GM19397 (cell line): ENCODE results near the gene NUDT4.
"Not testable (repeated sequence)": the region's sequence is repeated elsewhere in the genome, so short reads cannot be mapped to it uniquely, and the experiment has no call there.

Source experiments
- ATAC-seq: cut with Tn5 transposase; IDR thresholded peaks from one replicate; pipeline ENCODE4 v1.9.1; 2021; ENCODE audit warnings: mild to moderate bottlenecking, moderate library complexity; ENCODE audit not compliant: unreplicated experiment

The NUDT4 gene

GRCh38 chr12:93425736-93426411 lies 48.1 kb downstream of the NUDT4 start:
- ATAC-seq: no peak

- ATAC-seq: no peak
These were observed 48.7 kb downstream of the NUDT4 start for GRCh38 chr12:93426412-93426805.

DNA sequence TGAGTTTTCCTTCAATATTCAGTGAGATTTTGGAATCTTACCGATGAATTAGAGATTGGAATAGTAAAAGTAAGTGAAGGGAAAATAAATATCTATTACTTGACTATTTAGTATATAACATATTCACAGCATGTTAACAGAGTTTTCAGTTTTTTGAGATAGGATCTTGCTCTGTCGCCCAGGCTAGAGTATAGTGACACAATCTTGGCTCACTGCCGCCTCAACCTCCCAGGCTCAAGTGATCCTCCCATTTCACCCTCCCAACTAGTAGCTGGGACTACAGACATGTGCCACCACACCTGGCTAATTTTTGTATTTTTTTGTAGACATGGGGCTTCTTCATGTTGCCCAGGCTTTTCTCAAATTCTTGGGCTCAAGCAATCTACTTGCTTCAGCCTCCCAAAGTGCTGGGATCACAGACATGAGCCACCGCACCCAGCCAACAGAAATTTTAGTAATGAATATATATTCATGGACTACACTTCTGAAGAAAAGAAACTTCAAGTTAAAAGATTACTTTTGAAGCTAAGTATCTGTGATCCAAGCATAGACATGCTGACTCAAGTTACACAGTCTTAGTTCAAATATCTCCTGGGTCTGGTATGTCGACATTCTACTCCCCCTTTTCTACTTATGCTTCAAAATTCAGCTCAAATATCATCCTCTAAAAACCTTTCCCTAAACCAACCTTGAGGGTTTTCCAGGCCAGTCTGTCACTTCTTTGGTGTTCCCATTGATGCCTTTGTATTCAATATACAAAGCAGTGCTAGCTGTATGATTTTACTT lies 50.2 kb downstream of the NUDT4 start:
- ATAC-seq: no peak

- no peak for ATAC-seq
These were observed 51.7 kb downstream of the NUDT4 start for GRCh38 chr12:93429448-93429847.

- ATAC-seq: no peak
These were observed 52.1 kb downstream of the NUDT4 start for GRCh38 chr12:93429852-93430251.

GRCh38 chr12:93430280-93430679 lies 52.6 kb downstream of the NUDT4 start:
- no peak for ATAC-seq

DNA sequence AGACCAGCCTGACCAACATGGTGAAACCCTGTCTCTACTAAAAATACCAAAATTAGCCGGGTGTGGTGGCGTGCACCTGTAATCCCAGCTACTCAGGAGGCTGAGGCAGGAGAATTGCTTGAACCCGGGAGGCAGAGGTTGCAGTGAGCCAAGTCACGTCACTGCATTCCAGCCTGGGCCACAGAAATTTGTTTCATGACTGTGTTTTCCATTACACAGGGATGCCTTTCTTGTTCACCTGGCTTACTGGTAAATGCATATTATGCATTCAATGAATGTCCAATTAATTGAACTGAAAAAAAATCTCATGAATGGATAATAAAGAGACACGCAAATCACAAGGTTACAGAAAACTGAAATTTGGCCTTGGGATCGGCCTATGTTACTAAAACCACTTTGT lies 54.3 kb downstream of the NUDT4 start:
- ATAC-seq: not testable (repeated sequence)

DNA sequence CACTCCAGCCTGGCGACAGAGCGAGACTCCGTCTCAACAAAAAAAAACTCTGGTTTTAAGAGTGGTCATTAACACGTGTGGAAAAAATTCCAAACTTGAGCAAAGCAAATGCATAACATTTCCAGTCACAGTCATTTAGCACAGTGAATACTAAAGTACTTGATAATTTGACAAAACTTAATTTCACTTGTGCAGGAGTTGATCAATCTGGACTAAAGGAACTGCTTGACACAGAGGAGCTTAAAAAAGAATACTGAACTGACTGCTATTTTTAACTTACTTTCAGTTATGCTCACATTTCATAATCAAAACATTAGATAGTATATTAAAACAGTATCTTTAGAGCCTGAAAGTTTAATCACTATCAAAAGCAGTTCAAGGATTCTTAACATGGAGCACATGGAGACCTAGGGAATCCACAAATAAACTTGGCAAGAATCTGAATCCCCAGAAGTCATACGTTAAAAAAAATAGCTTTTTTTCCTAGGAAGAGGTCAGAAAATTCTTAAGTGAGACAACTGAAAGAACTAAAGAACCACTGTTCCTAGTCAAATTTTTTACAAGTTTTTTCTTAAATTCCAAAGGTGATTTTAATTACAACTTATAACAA lies 56.6 kb downstream of the NUDT4 start:
- ATAC-seq: no peak

GRCh38 chr12:93438266-93439050 lies 60.7 kb downstream of the NUDT4 start:
- ATAC-seq: no peak

DNA sequence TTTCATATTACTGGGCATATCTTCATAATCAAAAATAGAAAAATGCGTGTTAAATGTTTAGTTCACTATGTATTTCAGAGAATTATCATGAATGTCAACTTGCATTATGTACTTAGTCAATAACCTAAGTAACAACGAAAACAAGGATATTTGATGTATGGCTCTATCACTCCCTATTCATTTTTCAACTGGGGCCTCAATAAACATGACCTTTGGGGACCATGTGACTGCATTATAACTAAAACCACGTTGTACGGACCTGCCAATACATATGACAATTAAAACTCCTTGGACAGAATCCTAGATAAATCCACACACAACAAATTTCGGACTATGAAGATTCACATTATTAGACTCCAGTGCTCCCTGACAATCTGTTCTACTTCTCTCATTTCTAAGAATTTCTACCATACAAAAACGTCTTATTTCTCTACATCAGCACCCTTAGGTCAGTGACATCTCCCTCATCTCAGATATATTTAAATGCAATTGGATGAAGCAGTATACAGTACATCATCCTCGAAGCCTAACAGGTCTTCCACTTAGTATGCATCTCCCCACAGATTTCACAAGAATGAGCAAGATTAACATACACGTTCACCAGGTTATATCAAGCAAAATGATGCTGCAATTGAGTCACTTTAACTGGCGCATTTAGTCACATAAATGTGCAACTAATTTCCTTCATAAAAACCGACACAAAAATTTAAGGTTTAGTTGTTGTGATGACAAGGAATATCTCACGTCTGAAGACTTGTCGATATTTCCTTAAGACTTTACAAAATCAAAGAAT lies 62.5 kb downstream of the NUDT4 start:
- no peak for ATAC-seq

- ATAC-seq: peak; percentile 13
These were observed 63.4 kb downstream of the NUDT4 start for GRCh38 chr12:93441081-93441616.

GRCh38 chr12:93441617-93442410 lies 64.1 kb downstream of the NUDT4 start, which contains the start of gene UBE2N:
Gene UBE2N, minus strand, starts transcription at chr12:93441947. Its CDS starts 63 bp downstream, at chr12:93441884.
- ATAC-seq: peak; percentile 86

DNA sequence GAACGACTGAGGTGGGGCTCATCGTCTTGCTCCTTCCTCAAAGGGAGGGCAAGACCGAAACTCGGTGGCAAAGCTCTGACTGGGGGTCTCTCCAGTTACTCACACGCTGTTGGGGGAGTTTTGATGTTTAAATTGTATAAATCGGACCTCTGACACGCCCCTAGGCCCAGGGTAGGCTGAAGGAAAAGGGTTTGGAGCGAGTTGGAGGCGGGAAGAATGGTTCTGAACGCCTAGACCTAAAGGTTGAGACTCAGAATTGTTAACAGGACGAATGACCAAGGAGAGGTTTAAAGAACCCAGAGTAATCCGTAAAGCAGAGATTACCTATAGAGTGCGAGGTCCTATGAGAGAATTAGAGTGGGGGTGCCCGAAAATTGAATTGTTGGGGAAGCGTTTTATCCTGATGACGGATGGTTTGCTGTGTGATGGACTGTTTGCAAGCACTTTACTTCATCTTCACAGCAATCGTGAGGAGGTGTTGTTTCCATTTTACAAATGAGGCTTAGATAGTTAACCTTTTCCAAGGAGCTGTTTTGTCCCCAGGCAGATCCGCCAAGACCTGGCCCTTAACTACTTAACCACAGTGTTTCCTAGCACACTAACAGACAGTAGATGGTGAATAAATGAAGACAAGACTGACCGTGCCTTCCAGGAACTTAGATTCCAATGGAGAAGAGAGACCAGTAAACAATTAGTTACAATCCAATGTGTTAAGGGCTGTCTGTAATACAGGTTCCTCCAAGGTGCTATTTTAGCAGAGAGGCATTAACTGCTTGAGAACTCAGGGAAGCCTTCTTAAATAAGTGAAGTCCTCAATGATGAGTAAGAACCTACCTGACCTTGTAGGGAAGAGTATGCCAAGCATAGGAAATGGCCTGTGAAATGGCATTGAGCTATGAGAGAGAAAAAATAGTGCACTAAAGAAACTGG lies 65.0 kb downstream of the NUDT4 start:
- ATAC-seq: no peak

GRCh38 chr12:93443576-93443975 lies 65.9 kb downstream of the NUDT4 start:
- ATAC-seq: no peak

- ATAC-seq: no peak
These were observed 70.0 kb downstream of the NUDT4 start for GRCh38 chr12:93447555-93448290.

DNA sequence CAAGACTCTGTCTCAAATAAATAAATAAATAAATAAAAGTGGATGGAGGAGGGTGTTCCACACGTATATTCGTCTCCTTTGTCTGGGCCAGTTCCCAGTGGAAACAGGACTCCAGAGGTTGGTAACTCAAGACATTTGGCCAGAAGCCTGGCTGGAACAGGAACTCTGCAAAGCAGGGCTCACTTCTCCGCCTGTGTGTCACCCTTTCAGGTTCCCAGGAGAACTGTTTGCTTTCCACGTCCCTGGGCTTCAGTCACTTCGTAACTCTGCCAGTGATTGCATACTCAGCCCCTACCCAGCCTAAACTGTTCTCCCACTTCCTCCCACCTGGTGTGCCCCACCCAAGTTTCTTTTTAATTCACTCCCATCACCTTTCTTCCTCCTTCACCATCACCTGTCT lies 71.1 kb downstream of the NUDT4 start:
- ATAC-seq: no peak

GRCh38 chr12:93449277-93449676 lies 71.6 kb downstream of the NUDT4 start:
- ATAC-seq: no peak
